HK-2 (cell line): ENCODE measurements around the gene ADAMTS2.

Source experiments
- DNase-seq: peaks from one replicate; pipeline ENCODE4 v3.0.0-alpha.2; 2018; ENCODE audit not compliant: unreplicated experiment

ADAMTS2 gene

DNA sequence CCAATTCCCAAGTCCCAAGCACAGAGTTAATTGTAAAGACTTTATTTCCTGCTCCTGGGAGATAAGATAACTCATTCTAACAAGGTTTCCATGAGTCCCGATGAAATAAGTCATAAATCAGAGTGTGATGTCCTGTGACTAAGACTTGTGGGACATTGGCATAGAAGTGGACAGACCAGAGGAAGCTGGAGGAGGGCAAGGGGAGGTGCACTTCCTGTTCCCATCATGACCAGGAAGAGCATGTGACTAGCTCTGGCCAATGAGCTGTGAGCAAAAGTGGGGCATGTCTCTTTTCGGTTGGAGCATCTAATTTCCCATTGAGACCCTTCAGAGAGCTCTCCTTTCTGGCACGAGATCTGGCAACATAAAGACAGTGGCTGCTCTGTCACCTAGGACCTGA is 184.7 kb downstream of the ADAMTS2 start:
- no peak for DNase-seq

DNA sequence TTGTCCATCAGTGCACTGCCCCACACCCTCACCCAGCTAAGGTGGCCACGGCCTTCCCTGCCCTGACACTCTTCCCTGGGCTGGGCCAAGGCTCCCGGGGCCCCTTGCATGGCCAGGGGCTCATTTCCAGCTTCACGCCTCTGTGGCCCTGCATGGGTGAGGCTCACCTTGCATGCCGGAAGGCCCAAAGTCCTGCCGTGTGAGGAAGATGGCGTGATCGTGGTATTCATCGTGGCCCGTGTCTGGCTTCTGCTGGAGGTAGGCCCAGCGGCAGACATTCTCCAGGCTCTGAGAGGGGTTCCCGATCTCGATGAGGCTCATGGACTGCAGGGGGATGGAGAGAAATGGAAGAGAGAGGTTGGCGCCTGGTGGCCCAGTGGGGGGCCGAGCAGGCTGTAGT is 186.7 kb downstream of the ADAMTS2 start:
- no peak for DNase-seq

DNA sequence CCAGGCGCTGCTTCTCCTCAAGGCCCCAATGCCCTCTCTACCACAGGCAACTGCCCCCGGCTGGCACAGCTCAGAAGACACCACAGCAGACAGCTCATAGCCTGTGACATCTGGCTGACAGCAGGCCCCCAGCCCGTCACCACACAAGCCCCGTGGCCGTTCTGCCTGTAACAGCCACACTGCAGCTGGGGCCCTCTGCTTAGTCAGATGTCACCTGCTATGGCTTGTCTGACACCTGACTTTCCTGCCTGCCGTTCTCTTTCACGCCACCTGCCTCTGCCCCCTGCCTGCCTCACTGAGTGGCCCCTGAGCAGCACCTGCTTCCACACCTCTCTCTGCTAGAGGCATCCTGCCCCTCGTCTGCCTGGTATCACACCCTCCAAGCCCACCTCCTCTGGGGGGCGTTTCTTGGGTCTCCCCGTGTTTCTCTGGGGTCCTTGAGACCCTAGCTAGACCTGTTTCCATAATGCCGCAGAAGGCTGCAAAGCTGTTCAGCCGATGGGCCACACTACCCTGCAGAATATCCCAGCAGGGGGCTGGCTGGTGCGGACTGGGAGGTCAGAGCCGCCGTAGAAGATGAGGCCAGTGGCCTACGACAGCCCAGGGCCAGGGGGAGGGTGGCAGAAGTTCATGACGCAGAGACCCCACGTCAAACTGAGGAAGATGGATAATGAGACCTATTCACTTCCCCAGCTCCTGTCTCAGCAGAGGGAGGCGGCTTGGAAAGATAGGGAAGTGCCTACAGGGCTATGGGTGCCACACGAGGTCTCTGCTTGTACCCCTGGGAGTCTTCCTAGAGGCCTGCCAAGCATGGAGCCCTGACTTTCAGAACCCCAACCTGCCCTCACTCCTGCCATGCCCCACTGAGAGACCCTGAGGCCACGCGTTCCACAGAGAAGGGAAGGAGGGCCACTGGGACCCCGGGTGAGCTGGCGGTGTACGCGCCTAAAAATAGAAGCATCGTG is 190.0 kb downstream of the ADAMTS2 start:
- no peak for DNase-seq

DNA sequence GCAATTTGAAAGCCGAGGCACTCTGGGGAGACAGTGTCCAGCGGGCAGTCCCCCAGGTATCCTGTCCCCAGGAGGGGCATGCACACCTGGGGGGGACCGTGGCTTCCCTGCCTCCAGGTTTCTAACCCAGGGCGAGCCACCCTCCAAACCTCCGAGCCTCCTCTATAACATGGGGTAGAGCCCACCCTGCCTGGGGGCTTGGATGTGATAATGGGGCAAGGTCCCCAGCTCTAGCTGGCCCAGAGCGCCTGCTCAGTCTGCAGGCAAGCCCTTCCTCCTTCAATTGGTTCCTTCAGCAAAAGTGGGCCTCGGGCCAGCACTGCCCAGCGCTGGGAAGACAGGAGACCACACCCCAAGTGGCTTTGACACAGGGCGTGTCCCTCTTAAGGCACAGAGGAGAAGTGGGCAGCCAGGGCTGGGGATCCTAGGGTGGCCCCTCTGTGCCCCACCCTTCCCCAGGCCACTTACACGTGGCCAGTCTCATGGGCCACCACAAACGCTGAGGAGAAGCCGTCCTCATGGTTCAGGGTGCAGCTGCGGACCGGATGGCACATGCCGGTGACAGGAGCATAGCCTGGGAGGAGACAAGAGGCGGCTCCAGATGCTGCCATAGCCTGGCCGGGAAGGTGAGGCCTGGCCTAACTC is 190.8 kb downstream of the ADAMTS2 start:
- no peak for DNase-seq

DNA sequence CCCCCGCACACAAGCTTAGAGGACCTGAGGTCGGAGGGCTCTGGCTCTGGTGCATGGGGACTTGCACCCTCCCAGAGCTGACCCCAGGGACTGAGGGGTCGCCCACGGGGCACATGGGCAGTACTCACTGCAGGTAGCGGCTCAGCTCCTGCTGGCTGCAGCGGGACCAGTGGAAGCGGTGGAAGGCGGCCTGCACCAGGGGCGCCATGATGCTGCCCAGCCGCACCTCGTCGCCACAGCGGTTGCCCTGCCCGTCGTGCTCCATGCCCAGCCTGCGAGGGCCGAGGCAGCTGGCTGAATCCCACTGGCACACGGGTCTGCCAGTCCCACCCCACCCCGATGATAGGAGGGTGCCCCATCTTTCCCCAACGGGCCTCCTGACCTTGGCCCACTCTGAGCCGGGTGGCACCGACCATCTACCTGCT is 191.3 kb downstream of the ADAMTS2 start:
- DNase-seq, result no peak

DNA sequence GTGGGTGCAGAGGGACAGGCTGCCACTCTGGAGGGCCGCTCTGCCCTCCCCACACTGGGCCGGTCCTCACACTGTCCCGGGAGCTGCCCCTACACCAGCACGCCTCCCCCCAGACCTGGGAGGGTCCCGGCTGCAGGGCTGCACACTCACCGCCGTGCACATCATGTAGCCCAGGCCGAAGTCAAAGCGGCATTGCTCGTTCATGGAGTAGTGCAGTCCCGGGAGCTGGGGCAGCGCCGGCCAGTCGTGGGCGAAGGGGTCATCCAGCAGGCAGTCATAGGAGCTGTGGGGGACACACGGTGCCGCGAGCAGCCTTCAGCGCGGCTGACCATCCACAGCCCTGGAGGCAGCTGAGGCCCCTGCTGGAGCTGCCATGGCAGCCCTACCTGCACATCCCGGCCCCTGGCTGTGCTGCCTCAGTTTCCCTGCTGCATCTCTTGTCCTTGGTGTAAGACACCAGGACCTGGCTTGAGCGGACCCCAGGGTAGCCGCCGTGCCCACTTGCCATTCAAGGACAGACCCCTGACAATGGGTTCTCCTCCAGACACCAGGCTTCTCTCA is 191.8 kb downstream of the ADAMTS2 start:
- no peak for DNase-seq

DNA sequence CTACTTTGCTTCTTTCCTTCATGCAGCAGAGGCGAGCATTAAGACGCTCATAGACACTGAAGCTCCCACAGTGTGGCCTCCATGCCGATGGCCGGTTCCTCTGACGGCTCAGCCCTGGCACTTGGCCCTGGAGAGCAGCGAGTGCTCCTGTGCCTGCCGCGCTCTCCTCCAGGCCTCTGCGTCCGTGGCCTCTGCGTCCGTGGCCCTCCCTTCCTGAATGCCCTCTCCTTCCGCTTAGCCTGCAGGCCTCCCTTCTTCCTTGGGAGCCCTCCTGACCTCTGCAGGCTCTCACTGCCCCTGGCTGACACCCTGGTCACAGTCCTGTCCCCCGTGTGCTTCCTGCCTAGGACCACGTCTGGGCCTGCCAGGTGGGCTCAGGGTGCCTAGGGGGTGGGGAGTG is 192.3 kb downstream of the ADAMTS2 start:
- DNase-seq, result no peak

DNA sequence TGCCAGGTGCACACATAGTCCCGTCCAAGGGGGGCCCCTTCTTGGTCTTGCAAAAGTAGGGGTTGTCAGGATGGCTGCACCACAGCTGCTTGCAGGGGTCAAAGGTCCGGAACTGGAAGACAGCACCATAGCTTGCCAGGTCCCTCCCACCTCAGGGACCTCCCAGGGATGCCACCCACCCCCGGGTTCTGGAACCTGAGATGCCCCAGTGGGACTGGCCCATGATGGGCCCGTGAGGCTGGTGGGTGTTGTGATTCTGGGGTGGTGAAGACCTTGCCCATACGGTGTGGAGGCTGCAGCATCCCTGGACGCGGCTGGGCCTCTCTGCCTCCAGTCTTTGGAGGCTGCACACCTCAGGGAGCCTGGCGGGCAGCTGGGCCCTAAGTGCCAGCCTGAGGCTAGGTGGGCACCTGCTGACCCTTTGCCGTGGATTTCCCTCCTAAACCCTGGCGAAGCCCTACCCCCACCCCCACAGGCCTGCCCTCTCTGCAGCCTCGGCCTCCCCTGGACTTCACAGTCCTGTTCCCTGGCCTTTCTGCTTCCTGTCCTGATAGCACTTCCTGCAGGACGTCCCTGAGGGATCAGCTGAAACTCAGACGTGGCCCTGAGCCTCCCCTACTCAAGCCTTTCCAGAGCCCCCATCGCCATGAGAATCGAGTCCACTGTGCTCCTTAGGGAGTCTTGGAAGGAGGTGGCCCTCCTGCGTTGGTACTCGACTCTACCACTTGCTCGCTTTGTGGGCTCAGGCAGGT is 192.9 kb downstream of the ADAMTS2 start:
- no peak for DNase-seq

DNA sequence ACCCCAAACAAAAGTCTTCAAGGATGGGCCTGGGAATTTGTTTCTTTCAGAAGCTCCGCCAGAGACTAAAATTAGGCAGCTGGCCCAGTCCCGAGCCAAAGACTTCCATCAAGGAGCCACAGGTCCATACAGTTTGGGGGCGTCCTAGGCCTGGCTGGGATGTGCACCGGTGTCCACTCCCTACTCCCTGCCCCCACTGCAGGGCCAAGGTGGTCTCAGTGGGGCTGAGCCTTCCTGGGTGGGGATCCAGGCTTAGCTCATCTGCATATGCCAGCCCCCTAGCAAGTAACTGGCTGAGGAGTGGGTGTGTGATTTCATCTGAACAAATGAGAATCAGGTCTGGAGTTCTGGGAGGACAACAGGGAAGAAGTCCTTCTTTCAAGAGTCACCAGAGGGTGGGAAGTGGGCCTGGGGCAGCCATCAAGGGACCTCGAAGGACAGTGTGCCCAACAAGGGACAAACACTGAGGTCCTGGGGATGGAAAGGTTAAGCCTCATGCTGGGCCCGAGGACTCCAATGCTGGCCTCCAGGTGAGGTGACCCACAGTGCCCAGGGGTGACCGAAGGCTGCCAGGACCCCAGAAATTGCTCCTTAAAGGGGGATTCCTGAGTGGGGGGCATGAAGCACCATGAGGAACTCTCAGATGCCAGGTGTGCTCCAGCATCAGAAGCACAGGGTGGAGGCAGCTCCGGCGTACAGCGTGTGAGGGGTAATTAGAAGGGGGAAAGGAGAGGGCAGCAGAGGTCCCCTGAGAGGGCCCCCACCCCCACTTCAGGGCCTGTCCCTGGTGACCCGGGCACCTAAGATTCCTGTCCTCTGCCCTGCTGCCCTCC is 193.8 kb downstream of the ADAMTS2 start:
- no peak for DNase-seq

DNA sequence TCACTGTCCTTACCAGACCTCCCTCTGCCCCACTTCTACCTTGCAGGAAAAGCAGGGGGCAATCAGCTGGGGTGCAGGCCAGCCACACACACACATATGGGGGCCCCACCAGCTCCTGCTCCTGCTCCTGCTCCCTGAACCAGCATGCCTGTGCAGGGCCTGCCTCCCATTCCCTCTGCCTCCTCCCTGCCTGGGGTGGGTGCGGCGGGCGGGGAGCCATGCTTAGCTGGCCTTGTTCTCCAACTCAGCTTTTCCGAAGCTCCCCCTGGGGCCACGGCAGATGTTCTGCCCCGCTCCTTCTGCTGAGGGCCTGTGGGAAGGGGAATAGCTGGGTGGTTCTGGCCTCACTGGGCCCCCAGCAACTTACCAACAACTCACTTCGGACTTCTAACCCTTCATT is 195.2 kb downstream of the ADAMTS2 start:
- DNase-seq, result no peak

DNA sequence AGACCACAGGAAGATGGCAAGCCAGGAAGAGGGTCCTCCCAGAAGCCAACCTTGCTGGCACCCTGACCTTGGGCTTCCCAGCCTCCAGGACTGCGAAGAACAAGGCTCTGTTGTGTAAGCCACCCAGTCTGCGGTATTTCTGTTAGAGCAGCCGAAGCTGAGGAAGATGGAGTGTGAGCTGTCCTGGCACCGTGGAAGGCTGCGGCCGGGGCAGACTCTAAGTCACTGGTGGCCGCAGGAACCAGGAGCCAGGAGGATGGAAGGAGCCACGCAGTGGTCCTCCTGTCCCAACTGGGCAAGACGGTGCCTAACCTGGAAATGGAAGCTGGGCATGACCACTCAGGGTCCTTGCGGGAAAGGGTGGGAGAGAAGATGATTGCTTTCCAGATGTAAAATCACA is 196.0 kb downstream of the ADAMTS2 start:
- DNase-seq, result no peak

DNA sequence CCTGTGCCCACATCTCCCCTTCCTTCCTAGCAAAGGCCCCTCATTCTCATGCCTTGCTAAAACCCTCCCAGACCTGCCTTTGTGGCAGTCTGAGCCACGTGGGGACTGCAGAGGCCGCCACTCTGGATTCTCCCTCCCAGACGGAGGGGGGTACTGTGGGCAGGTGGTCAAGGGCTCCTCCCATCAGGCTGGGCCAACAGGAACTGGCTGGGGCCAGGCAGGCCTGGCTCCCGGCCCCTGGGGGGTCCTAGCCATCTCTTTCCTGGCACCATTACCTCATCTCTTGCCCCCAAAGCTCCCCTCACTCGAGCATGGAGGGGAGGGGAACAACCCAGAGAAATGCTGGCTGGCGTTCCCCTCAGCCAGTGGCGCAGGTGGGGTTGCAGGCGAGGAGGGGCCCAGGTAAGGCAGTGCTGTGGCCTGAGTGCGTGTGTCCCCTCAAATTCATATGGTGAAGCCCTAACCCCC is 196.5 kb downstream of the ADAMTS2 start:
- DNase-seq, result no peak

DNA sequence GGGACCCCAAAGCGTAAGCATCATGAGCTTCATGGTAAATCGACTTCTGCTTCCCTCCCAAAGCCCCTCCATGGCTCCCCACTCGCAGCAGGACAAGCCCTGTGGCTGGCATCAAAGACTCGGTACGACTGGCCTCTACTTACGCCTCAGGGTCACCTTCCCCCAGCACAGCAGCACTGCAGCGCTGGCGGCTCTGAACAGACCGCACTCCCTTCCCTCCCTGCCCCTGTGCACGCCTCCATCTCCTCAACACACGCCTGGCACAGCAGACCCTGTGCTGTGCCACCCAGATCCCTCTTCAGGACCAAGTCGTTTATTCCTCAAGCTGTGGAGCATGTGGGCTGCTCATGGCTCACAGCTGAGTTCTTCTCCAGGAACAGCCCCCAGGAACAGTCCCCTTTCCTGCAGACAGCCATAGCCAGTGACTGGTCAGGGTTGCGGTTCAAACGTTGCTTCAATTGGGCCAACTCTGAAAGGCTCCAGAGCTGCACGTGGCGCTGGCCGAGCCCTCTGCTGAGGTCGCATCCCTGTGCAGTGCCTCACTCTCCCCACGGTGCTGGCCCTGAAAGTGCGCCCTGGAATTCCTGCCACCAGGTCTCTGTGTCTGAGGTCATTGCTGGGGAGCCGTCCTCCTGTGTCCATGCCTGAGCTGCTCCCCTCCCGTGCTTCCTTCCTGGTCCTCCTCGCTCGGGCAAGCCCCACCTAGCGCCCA is 197.1 kb downstream of the ADAMTS2 start:
- no peak for DNase-seq

DNA sequence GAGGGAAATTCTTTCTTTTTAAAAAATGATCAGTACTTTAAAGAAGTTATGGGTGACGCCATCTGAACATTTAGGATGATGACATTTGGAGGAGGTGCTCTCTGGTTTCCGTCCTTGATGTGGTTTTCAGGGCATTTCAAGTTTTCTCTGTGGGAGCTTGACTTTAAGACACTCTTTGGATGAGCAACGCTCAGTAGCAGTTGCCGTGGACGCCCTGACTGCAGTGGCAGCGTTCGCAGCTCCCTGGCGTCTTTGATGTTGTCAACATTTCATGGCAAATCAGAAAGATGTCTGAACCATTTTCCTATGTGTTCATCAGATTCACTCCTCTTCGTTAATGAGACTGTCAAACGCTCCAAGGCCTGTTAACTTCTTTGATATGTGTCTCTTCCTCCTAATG is 199.0 kb downstream of the ADAMTS2 start:
- DNase-seq, result no peak

DNA sequence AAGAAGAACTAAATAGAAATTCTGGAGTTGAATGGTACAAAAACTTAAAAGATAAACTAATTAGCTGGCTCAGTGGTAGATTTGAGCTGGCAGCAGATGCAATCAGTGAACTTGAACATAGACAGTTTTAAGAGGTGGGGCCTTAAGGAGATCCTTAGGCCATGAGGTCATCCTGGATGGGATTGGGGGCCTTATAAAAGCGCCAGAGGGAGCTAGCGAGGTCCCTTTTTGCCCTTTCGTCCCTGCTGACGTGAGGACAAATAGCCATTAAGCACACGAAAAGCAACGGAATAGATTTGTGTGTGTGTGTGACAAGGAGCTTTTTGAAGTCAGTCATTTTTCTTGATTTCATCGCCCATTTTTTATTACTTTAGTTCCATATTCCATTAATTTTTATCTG is 201.8 kb downstream of the ADAMTS2 start:
- no peak for DNase-seq

DNA sequence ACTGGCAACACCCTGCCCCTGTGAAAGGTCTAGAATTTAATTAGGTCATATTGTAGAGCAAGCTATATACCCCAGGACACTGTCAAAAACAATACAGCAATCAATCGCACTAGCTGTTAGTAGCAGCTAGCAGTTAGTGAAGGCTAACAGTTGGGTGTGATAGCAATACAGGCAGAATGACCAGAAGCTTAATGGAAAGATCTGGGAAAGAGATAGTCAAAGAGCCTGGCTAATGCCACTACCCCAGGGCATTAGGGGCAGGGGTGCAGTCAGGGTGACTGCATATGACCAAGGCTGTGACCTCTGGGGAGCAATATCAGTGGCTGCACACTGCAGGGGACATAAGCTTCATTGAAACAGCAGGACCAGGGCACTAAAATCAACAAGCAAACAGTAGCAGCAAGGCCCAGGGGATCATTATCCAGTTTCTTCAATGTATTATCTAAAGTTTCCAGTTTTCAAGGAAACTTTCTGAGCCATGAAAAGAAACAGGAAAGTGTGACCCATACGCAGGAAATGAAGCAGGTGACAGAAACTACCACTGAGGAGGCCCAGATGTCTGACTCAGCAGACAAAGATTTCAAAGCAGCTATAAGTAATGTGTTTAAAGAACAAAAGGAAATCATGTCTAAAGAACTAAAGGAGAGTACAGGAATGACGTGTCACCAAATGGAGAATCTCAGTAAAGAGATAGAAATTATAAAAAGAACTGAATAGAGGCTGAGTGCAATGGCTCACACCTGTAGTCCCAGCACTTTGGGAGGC is 202.6 kb downstream of the ADAMTS2 start:
- no peak for DNase-seq

DNA sequence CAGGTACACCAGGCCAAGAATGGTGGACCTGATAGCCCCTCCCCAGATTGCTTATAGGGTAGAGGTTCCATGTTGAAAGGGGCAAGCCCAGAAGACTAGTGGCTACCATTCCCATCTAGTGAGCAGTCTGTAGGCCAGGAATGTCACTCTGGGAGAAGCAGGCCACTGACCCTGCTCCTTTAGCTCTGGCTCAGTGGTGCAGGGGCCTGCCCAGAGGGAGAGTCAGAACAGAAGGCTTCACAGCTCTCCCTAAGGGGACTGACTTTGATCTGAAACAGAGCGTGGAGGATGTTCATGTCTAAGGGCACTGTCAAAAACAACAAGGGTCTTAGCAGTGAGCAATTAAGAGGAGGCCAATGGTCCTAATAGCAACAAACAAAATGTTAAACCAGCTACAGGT is 203.4 kb downstream of the ADAMTS2 start:
- no peak for DNase-seq

DNA sequence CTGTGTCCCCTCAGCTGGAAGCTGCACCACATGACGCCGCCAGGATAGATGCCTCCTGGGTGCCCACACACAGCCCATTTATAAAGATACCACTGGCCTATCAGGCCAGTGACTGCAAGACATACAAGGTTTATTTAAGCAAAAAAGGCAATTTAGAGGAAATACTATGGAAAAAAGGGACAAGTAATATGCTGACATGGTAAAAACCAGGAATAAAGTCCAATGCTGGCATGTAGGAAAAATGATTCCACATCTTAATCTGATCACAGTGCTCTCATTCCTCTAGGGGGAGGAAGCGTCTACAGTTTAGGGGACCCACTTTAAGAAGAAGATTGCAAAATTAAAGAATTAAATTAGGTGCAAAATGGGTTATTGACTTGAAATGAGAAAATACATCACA is 205.0 kb downstream of the ADAMTS2 start:
- DNase-seq, result no peak

DNA sequence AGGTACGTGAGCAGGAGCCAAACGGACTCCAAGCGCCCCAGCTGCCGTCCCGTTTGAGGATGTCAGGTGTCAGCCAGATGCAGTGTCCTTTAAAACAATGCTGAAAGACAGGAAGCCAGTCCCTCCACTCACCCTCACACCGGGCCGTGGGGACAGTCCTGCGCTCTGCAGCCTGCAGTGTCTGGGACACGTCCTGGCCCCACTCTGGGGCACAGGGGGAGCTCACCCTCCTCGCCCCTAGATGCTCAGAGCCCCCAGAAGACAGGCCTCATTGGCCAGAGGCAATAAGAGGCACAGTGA is 205.4 kb downstream of the ADAMTS2 start:
- DNase-seq, result no peak
